SK-N-MC (cell line): ENCODE data around the gene LOXL1.

Experiments
- DNase-seq: peaks from one replicate; pipeline ENCODE4 v3.0.0-alpha.2; 2011; ENCODE audit warnings: low read depth, low spot score
- H3K27ac ChIP-seq: fragments of 200-600 bp; sonication (generic); 2 replicates; pipeline ENCODE4 v1.5.1; 2016; ENCODE audit warnings: mixed run types
- H3K36me3 ChIP-seq: fragments of 200-600 bp; sonication (generic); 2 replicates; pipeline ENCODE4 v1.6.1; 2017; ENCODE audit warnings: antibody characterized with exemption, low read length, mixed read lengths; ENCODE audit not compliant: insufficient read depth
- H3K4me3 ChIP-seq: fragments of 200-600 bp; sonication (generic); 2 replicates; pipeline ENCODE4 v1.5.1; 2016
- H3K9ac ChIP-seq: fragments of 200-600 bp; sonication (generic); 2 replicates; pipeline ENCODE4 v1.8.0; 2017; ENCODE audit warnings: mixed run types, mixed read lengths; ENCODE audit not compliant: insufficient read length
- H3K9me3 ChIP-seq: fragments of 200-600 bp; sonication (generic); 2 replicates; pipeline ENCODE4 v1.6.1; 2017; ENCODE audit warnings: low read depth, mild to moderate bottlenecking, antibody characterized with exemption, low read length, moderate library complexity, mixed read lengths
- EZH2 ChIP-seq: fragments of 200-600 bp; sonication (generic); IDR thresholded peaks from one replicate; pipeline ENCODE4 v1.6.1; 2017; ENCODE audit warnings: antibody characterized with exemption
- FOXP2 ChIP-seq: optimal IDR thresholded peaks from 2 replicates; pipeline ENCODE3; 2011; ENCODE audit warnings: mild to moderate bottlenecking, moderate library complexity; ENCODE audit not compliant: insufficient read depth; ENCODE audit errors: extremely low read length, control extremely low read depth
- POLR2AphosphoS5 ChIP-seq: IDR thresholded peaks from 2 replicates; pipeline ENCODE4 v1.6.1; 2012; ENCODE audit warnings: mild to moderate bottlenecking, low read depth, low read length, borderline replicate concordance

Gene LOXL1

DNA sequence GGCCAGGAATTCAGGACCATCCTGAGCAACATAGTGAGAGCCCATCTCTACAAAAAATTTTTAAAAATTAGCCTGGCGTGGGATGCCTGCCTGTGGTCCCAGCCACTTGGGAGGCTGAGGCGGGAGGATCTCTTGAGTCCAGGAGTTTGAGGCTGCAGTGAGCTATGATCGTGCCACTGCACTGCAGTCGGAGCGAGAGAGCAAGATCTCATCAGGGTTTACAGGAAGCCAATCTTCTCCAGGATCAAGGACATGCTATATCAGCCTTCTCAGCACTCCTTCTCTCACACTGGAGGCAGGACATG is 66.3 kb downstream of the LOXL1 start:
- TF ChIP-seq POLR2AphosphoS5: no peak
- TF ChIP-seq EZH2: no peak
- TF ChIP-seq FOXP2: no peak
- Histone ChIP-seq H3K9me3 (no peaks in the 10 kb centered on the region), H3K27ac (no peak overlapping the region), H3K9ac (no peak overlapping the region), H3K36me3 (no peaks in the 10 kb centered on the region), H3K4me3 (peak overlapping the region; percentile 91)
- DNase-seq: no peak

- H3K4me3 ChIP-seq: peak overlapping the region; percentile 92
- H3K9ac ChIP-seq: no peak overlapping the region
- no peak for DNase-seq
Measured at GRCh38 chr15:73993211-73993994, 67.1 kb downstream of the LOXL1 start.

DNA sequence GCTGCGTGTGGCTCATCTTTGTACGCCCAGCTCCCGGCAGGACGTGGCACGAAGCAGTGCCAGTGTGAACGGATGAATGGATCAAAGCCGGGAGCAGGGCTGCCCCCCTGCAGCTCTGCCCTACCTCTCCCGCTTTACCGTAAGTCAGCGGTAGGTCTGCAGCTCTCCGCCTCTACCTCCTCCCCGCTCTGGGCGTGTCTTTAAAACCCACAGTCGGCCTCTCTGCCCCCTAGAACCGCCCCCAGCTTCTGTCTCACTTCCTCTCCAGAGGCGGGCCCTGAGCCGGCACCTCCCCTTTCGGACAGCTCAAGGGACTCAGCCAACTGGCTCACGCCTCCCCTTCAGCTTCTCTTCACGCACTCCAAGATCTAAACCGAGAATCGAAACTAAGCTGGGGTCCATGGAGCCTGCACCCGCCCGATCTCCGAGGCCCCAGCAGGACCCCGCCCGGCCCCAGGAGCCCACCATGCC is 68.2 kb downstream of the LOXL1 start, which contains the start of gene PML:
TSS of gene PML (plus strand) at position 304 of the 471 bp plus-strand sequence. CDS start at position 401, 97 bp downstream.
- TF ChIP-seq POLR2AphosphoS5: peak; percentile 75
- no peak for TF ChIP-seq EZH2
- DNase-seq: no peak
- Histone ChIP-seq H3K4me3 (peak within 1 kb of the TSS; percentile 92), H3K36me3 (no peaks in the 10 kb centered on the region), H3K9ac (peak within 1 kb of the TSS; percentile 81), H3K9me3 (no peaks in the 10 kb centered on the region), H3K27ac (no peak within 1 kb of the TSS)

More at GRCh38 chr15:73993211-73993994, 67.1 kb downstream of the LOXL1 start:
- TF ChIP-seq EZH2 (no peak), FOXP2 (no peak), POLR2AphosphoS5 (no peak)
- Histone ChIP-seq H3K36me3 (no peaks in the 10 kb centered on the region), H3K27ac (no peak overlapping the region), H3K9me3 (no peaks in the 10 kb centered on the region)

DNA sequence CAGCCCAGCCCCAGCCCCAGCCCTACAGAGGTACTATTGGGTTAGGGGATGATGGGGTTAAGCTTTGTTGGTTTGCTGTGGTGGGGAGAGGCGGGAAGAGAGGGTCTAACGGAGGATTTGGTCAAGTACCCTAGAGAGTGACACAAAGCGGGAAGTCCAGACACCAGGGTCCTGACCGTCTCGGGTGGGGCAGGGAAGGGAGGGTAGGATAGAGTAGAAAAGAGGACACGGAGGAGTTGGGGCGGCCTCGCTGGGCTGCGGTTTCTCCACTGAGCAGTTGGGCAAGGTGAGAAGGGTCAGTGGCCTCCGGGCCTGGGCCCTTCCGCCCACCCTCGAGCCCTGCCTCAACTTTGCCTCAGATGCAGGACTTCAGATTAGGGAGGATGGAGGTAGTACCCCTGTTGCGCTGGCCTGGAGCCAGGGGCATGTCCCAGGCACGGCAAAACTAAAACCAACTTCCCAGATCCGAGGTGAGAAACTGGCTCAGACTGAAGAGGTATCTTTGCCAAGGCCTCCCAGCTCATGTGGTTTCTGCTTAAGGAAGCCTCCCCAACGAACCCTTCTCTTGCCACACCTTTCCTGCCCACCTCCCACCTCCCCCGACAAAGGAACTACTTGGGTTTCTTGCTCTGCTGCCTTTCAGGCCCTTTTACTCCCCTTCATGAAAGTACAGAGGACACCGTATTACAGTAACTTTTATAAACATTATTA is 68.8 kb downstream of the LOXL1 start:
- no peaks in the 10 kb centered on the region for H3K9me3 ChIP-seq
- H3K27ac ChIP-seq: no peak overlapping the region
- H3K36me3 ChIP-seq: no peaks in the 10 kb centered on the region
- TF ChIP-seq POLR2AphosphoS5 (no peak), FOXP2 (no peak), EZH2 (no peak)
- no peak for DNase-seq
- H3K4me3 ChIP-seq: peak overlapping the region; percentile 92
- peak overlapping the region; percentile 81 for H3K9ac ChIP-seq

GRCh38 chr15:73996267-73996666 is 70.0 kb downstream of the LOXL1 start:
- DNase-seq: no peak
- no peak overlapping the region for H3K9ac ChIP-seq
- peak overlapping the region; percentile 1; the same call in 1 of the 2 replicates for H3K27ac ChIP-seq
- no peaks in the 10 kb centered on the region for H3K36me3 ChIP-seq
- TF ChIP-seq FOXP2 (no peak), EZH2 (no peak), POLR2AphosphoS5 (no peak)
- H3K9me3 ChIP-seq: no peaks in the 10 kb centered on the region
- H3K4me3 ChIP-seq: no peak overlapping the region

DNA sequence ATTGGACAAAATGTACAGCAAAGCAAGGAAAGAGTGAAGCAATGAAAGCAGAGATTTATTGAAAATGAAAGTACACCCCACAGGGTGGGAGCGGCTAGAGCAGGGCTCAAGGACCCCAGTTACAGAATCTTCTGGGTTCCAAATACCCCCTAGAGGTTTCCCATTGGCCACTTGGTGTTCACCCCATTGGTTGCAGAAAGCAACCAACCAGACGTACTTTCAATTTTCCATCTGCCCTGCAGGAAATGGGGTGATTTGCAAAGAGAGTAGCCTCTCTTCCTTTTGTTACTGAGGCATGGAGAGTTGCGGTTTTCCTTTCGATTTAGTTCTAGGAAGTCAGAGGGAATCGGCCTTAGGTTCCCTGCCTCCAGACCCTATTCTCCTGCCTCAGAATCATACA is 70.7 kb downstream of the LOXL1 start:
- Histone ChIP-seq H3K9me3 (no peaks in the 10 kb centered on the region), H3K9ac (no peak overlapping the region), H3K4me3 (0 out of 2 replicates have a peak overlapping the region, but pooled peaks have one; percentile 14), H3K27ac (peak overlapping the region; percentile 1; the same call in 1 of the 2 replicates), H3K36me3 (no peaks in the 10 kb centered on the region)
- DNase-seq: no peak
- TF ChIP-seq EZH2: no peak
- TF ChIP-seq FOXP2: no peak
- TF ChIP-seq POLR2AphosphoS5: no peak

DNA sequence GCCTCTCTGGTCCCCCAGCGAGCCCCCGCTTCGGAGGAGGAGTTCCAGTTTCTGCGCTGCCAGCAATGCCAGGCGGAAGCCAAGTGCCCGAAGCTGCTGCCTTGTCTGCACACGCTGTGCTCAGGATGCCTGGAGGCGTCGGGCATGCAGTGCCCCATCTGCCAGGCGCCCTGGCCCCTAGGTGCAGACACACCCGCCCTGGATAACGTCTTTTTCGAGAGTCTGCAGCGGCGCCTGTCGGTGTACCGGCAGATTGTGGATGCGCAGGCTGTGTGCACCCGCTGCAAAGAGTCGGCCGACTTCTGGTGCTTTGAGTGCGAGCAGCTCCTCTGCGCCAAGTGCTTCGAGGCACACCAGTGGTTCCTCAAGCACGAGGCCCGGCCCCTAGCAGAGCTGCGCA is 71.7 kb downstream of the LOXL1 start:
- no peak for TF ChIP-seq EZH2
- TF ChIP-seq FOXP2: no peak
- no peak for TF ChIP-seq POLR2AphosphoS5
- no peak overlapping the region for H3K9ac ChIP-seq
- no peaks in the 10 kb centered on the region for H3K36me3 ChIP-seq
- H3K27ac ChIP-seq: no peak overlapping the region
- H3K4me3 ChIP-seq: no peak overlapping the region
- no peaks in the 10 kb centered on the region for H3K9me3 ChIP-seq
- DNase-seq: no peak
